ENCODE results near the gene NRG3. TPM values are rescaled to one million over a fixed set of nuclear protein-coding genes. Genes with fewer than 3 reads are reported as not detected.

Gene NRG3
- total RNA-seq, 4 donors from 2014 or later = 0.32 to 1.4 TPM; not detected in 2

DNA sequence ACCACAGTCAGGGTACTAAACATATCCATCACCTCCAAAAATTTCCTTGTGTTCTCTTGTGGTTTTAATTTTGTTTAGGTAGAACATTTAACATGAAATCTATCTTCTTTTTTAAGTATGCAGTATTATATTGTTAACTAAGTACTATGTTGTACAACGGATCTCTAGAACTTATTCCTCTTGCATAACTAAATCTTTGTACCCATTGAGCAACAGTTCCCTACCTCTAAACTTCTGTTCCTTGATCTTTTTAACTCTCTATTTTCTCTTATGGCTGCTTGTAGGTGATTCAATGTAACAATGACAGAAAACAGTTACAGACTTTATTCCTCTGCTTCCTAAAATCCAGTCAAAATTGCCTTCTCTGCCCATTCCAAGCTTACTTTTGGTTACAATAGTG is 9.9 kb downstream of the NRG3 start:
- TF ChIP-seq POLR2AphosphoS5 (IDR thresholded peaks at IDR 0.05) (no peak), EP300 (IDR thresholded peaks at IDR 0.05; ENCODE audit: low read depth) (no peak), POLR2A (IDR thresholded peaks at IDR 0.05) (no peak)
- TF ChIP-seq, protein P1, sequence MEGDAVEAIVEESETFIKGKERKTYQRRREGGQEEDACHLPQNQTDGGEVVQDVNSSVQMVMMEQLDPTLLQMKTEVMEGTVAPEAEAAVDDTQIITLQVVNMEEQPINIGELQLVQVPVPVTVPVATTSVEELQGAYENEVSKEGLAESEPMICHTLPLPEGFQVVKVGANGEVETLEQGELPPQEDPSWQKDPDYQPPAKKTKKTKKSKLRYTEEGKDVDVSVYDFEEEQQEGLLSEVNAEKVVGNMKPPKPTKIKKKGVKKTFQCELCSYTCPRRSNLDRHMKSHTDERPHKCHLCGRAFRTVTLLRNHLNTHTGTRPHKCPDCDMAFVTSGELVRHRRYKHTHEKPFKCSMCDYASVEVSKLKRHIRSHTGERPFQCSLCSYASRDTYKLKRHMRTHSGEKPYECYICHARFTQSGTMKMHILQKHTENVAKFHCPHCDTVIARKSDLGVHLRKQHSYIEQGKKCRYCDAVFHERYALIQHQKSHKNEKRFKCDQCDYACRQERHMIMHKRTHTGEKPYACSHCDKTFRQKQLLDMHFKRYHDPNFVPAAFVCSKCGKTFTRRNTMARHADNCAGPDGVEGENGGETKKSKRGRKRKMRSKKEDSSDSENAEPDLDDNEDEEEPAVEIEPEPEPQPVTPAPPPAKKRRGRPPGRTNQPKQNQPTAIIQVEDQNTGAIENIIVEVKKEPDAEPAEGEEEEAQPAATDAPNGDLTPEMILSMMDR (IDR thresholded peaks at IDR 0.05) = no peak
- Histone ChIP-seq H3K9me3 (no peaks in the 10 kb centered on the region), H3K27me3 (no peaks in the 10 kb centered on the region), H3K4me3 (no peak overlapping the region), H3K4me1 (no peaks in the 10 kb centered on the region), H3K36me3 (no peaks in the 10 kb centered on the region), H3K27ac (no peak overlapping the region)
- DNase-seq = no peak
- WGBS, 2 donors (ENCODE audit: low coverage in 1 of 2) = 75 to 95% methylated on average over 1 of the region's 1 CpG
- in situ Hi-C loops (cut with MboI; ENCODE audit: low pct_ligation_motif_present in 1 of 4, low pct_unique_long_range_greater_than_20kb in 1 of 4, low sequenced_read_pairs in 3 of 4) (no loop called here), intact Hi-C loops (cut with DNase I; ENCODE audit: low total_unique reads) (no loop called here)

DNA sequence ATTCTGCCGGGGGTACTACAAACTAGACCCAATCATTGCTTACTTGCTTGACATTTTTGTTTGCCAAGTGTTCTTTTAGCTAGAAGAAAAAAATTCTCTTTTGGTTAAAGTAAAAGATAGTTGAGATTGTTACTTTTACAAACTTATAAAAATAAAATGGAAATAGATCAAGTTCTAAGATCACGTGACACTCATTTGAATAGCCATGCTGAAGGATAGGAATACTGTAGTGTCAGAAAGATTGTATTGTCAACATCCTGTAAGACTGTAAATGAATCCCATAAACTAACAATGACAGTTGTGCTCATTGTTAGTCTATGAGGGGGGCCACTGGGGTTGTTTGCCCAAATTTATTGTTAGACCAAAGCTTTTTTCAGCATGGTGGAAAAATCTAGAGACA is 10.5 kb downstream of the NRG3 start:
- DNase-seq = no peak
- H3K36me3 ChIP-seq = no peaks in the 10 kb centered on the region
- no peak overlapping the region for H3K27ac ChIP-seq
- 91 to 92% methylated on average over 2 of the region's 2 CpGs for WGBS, 2 donors (ENCODE audit: low coverage in 1 of 2)
- H3K27me3 ChIP-seq = no peaks in the 10 kb centered on the region
- no peaks in the 10 kb centered on the region for H3K4me1 ChIP-seq
- TF ChIP-seq, protein P1 (IDR thresholded peaks at IDR 0.05) = no peak
- TF ChIP-seq POLR2AphosphoS5 (IDR thresholded peaks at IDR 0.05) (no peak), POLR2A (IDR thresholded peaks at IDR 0.05) (no peak), EP300 (IDR thresholded peaks at IDR 0.05; ENCODE audit: low read depth) (no peak)
- H3K4me3 ChIP-seq = no peak overlapping the region
- no peaks in the 10 kb centered on the region for H3K9me3 ChIP-seq
- intact Hi-C loops (cut with DNase I; ENCODE audit: low total_unique reads) (no loop called here), in situ Hi-C loops (cut with MboI; ENCODE audit: low pct_ligation_motif_present in 1 of 4, low pct_unique_long_range_greater_than_20kb in 1 of 4, low sequenced_read_pairs in 3 of 4) (no loop called here)

- Histone ChIP-seq H3K4me1 (no peaks in the 10 kb centered on the region), H3K27me3 (no peaks in the 10 kb centered on the region), H3K9me3 (no peaks in the 10 kb centered on the region), H3K36me3 (no peaks in the 10 kb centered on the region), H3K4me3 (no peak overlapping the region), H3K27ac (no peak overlapping the region)
- no peak for TF ChIP-seq POLR2AphosphoS5 (IDR thresholded peaks at IDR 0.05)
- TF ChIP-seq, protein P1 (IDR thresholded peaks at IDR 0.05) = no peak
- TF ChIP-seq POLR2A (IDR thresholded peaks at IDR 0.05) = no peak
- no peak for TF ChIP-seq EP300 (IDR thresholded peaks at IDR 0.05; ENCODE audit: low read depth)
- in situ Hi-C loops (cut with MboI; ENCODE audit: low pct_ligation_motif_present in 1 of 4, low pct_unique_long_range_greater_than_20kb in 1 of 4, low sequenced_read_pairs in 3 of 4) = no loop called here
- intact Hi-C loops (cut with DNase I; ENCODE audit: low total_unique reads) = no loop called here
- no peak for DNase-seq
Observed at GRCh38 chr10:81886939-81887338, 11.9 kb downstream of the NRG3 start.

- no peak for TF ChIP-seq POLR2AphosphoS5 (IDR thresholded peaks at IDR 0.05)
- no peak for TF ChIP-seq EP300 (IDR thresholded peaks at IDR 0.05; ENCODE audit: low read depth)
- TF ChIP-seq, protein P1 (IDR thresholded peaks at IDR 0.05) = no peak
- TF ChIP-seq POLR2A (IDR thresholded peaks at IDR 0.05) = no peak
- Histone ChIP-seq H3K27me3 (no peaks in the 10 kb centered on the region), H3K4me1 (no peaks in the 10 kb centered on the region), H3K9me3 (no peaks in the 10 kb centered on the region), H3K4me3 (no peak overlapping the region), H3K27ac (no peak overlapping the region), H3K36me3 (no peaks in the 10 kb centered on the region)
- in situ Hi-C loops (cut with MboI; ENCODE audit: low pct_ligation_motif_present in 1 of 4, low pct_unique_long_range_greater_than_20kb in 1 of 4, low sequenced_read_pairs in 3 of 4) (no loop called here), intact Hi-C loops (cut with DNase I; ENCODE audit: low total_unique reads) (no loop called here)
- WGBS, 2 donors (ENCODE audit: low coverage in 1 of 2) = 76 to 79% methylated on average over 5 to 7 of the region's 7 CpGs
- DNase-seq = no peak
Observed at GRCh38 chr10:81889181-81889769, 14.3 kb downstream of the NRG3 start.

Measured in transverse colon (tissue), 4 donors.